KOPT-K1 (cell line): ENCODE data around the gene POLN.
"Not testable (repeated sequence)": the region's sequence is repeated elsewhere in the genome, so short reads cannot be mapped to it uniquely, and the experiment has no call there.

Experiments used
- H3K27ac ChIP-seq: fragments of 200-600 bp; sonication (generic); 2 replicates; pipeline ENCODE4 v1.5.1; 2016; ENCODE audit warnings: antibody characterized with exemption, mild to moderate bottlenecking, low read depth, low read length; ENCODE audit not compliant: poor library complexity, severe bottlenecking
- H3K36me3 ChIP-seq: fragments of 200-600 bp; sonication (generic); 2 replicates; pipeline ENCODE4 v1.5.1; 2017; ENCODE audit warnings: antibody characterized with exemption, mild to moderate bottlenecking, low read length, moderate library complexity; ENCODE audit not compliant: insufficient read depth
- H3K9me3 ChIP-seq: fragments of 200-600 bp; sonication (generic); 2 replicates; pipeline ENCODE4 v1.5.1; 2017; ENCODE audit warnings: antibody characterized with exemption, low read length, mild to moderate bottlenecking; ENCODE audit not compliant: insufficient read depth, poor library complexity, severe bottlenecking

The POLN gene

DNA sequence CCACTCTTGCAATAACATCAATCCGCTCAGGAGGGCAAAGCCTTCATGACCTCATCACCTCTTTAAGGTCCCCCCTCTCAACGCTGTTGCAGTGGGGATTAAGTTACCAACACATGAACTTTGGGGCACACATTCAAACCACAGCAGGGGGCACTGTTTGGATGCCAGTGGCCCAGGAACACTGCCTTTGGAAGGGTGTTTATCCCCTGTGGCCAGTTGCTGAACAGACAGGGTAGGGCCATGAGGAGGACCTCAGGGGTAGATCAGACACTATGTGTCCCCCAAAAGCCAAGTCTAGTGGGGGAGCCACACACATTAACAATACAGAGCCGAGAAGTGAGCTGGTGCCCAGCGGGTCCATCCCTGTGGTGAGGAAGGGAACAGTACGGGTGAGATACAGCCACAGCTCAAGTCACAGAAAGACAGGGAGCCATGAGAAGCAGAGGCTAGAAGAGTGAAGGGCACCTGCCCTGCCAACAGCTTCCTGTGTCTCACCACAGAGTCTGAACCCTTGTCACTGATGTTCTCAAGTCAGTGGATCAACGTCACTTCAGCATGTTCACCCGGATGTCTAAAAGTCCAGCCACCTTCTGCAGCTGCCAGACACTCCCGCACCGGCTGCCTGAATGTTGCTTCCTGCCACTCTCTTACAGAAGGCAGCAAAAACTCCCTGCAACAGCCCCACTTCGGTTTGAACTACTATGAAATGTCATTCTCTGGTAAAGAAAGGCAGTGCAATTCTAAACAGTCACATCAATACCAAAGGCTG, 39.8 kb upstream of the POLN start:
- Histone ChIP-seq H3K36me3 (no peaks in the 10 kb centered on the region), H3K27ac (peak overlapping the region; percentile 100), H3K9me3 (no peaks in the 10 kb centered on the region)

GRCh38 chr4:2280531-2281300, 38.8 kb upstream of the POLN start:
- Histone ChIP-seq H3K27ac (peak overlapping the region; percentile 100), H3K36me3 (no peaks in the 10 kb centered on the region), H3K9me3 (no peaks in the 10 kb centered on the region)

- Histone ChIP-seq H3K36me3 (no peaks in the 10 kb centered on the region), H3K9me3 (no peaks in the 10 kb centered on the region), H3K27ac (no peak overlapping the region)
Observed at GRCh38 chr4:2277956-2278355, 36.0 kb upstream of the POLN start.

GRCh38 chr4:2276581-2277325, 34.8 kb upstream of the POLN start:
- no peak overlapping the region for H3K27ac ChIP-seq
- H3K9me3 ChIP-seq: no peaks in the 10 kb centered on the region
- H3K36me3 ChIP-seq: no peaks in the 10 kb centered on the region

DNA sequence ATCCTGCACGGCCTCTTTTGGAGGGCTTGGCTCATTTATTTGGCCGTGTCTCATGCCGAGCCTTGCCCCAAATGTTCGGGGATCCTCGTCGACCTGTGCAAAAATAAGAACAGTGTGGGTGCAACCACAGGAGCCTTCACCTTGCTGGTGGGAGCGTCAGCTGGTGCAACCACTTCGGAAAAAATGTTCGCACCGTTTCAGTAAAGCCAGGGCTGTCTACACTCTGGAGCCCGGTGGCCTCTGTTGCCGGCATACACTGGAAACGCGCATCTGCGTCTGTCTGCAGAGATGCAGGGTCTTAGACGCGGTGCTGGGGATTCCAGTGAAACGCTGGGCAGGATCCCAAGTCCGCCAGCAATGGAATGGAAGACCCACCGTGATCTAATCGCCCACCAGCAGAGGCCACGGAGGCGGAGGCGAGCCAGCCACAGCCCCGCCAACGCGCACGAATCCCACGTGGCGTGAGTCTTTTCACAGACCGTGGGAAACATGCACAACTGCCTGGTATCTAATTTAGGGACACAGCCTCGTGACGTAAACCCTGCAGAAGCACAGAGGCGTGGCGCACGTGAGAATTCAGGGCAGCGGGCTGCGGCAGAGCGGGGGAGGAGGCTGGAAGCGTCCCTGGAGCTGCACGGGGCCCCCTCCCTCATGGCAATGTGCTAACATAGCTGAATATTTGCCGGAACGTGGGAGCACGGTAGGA, 33.8 kb upstream of the POLN start:
- Histone ChIP-seq H3K27ac (no peak overlapping the region), H3K36me3 (no peaks in the 10 kb centered on the region), H3K9me3 (no peaks in the 10 kb centered on the region)

- not testable (repeated sequence) for H3K27ac ChIP-seq, H3K9me3 ChIP-seq, H3K36me3 ChIP-seq
Observed at GRCh38 chr4:2275044-2275397, 33.1 kb upstream of the POLN start.

GRCh38 chr4:2274320-2275043, 32.6 kb upstream of the POLN start:
- Histone ChIP-seq H3K36me3 (no peaks in the 10 kb centered on the region), H3K27ac (no peak overlapping the region), H3K9me3 (no peaks in the 10 kb centered on the region)

DNA sequence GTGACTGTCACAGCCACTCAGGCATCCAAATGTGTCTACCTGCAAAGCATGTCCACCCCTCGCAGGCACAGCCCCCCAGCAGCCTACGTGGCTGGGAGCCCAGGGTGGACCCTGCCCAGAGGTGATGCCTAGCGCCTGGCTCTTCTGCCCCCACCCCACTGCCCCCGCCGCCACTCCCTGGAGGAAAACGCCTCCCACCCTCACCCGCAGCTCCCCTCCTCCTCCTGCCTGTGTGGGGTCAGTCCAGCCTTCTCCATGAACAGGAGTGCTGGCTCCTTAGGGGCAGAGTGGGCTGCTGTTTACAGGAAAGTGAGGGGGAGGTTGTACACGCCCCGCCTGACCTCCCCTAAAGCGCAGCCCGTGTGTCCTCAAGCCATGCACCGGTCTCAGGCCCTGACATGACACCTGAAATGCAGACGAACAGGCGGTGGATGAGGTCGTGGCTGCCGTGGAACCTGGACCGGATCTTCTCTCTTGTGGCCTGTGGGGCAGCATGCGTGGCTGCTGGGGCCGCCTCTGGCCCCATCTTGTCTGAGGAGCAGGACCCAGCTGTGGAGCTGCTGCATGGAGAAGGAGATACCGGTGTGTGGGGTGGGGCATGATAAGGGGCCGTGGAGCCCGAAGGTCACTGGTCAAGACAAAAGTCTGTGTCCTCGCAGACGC, 31.9 kb upstream of the POLN start:
- Histone ChIP-seq H3K27ac (no peak overlapping the region), H3K36me3 (no peaks in the 10 kb centered on the region), H3K9me3 (no peaks in the 10 kb centered on the region)

- H3K9me3 ChIP-seq: no peaks in the 10 kb centered on the region
- H3K27ac ChIP-seq: no peak overlapping the region
- H3K36me3 ChIP-seq: no peaks in the 10 kb centered on the region
Observed at GRCh38 chr4:2273221-2273620, 31.3 kb upstream of the POLN start.

- Histone ChIP-seq H3K27ac (no peak overlapping the region), H3K36me3 (no peaks in the 10 kb centered on the region)
Observed at GRCh38 chr4:2272828-2273120, 30.9 kb upstream of the POLN start.

GRCh38 chr4:2272026-2272827, 30.3 kb upstream of the POLN start:
- H3K27ac ChIP-seq: no peak overlapping the region
- H3K9me3 ChIP-seq: no peaks in the 10 kb centered on the region
- H3K36me3 ChIP-seq: no peaks in the 10 kb centered on the region

More at GRCh38 chr4:2272828-2273120, 30.9 kb upstream of the POLN start:
- H3K9me3 ChIP-seq: no peaks in the 10 kb centered on the region

GRCh38 chr4:2271279-2272025, 29.5 kb upstream of the POLN start:
- H3K9me3 ChIP-seq: no peaks in the 10 kb centered on the region
- H3K36me3 ChIP-seq: no peaks in the 10 kb centered on the region
- H3K27ac ChIP-seq: no peak overlapping the region
